Adrenal gland (tissue), 12 donors: Measurements from ENCODE around the gene FBXL5. TPM values are rescaled to one million over a fixed set of nuclear protein-coding genes. Genes with fewer than 3 reads are reported as not detected.

Experiments used
- DNase-seq, 7 donors: peaks; one replicate each; pipeline ENCODE4 v3.0.0-alpha.2; 2019 to 2020
- H3K27ac ChIP-seq, 5 donors: fragments of 200-600 bp; sonication (generic) in 4 of 5; 1 replicate in 3 of 5; 2 replicates in 2 of 5; pipeline versions ENCODE4 v1.5.1 to v1.8.0; 2016 to 2020; ENCODE audit warnings: mild to moderate bottlenecking in 1 of 5
- H3K27me3 ChIP-seq: fragments of 200-600 bp; 2 replicates; pipeline ENCODE4 v1.8.0; 2021
- H3K36me3 ChIP-seq, 2 donors: fragments of 200-600 bp; replicated peaks in 1 of 2; 1 replicate in 1 of 2; 2 replicates in 1 of 2; pipeline versions ENCODE4 v1.5.1 to v1.8.0; 2018 to 2022
- H3K4me1 ChIP-seq, 2 donors: fragments of 200-600 bp; replicated peaks in 1 of 2; 1 replicate in 1 of 2; 2 replicates in 1 of 2; pipeline versions ENCODE4 v1.5.1 to v1.8.0; 2018 to 2021
- H3K4me3 ChIP-seq, 4 donors: fragments of 200-600 bp; sonication (generic) in 3 of 4; one replicate each; pipeline ENCODE4 v1.5.1; 2016 to 2018
- H3K9me3 ChIP-seq, 3 donors: fragments of 200-600 bp; sonication (generic) in 1 of 3; replicated peaks in 1 of 3; 1 replicate in 2 of 3; 2 replicates in 1 of 3; pipeline versions ENCODE4 v1.5.1 to v1.8.0; 2016 to 2021
- CTCF ChIP-seq, 6 experiments: fragments of 450-650 bp in 4 of 6; fragments of 200-600 bp in 2 of 6; sonication (generic) in 1 of 6; IDR thresholded peaks; 1 replicate in 5 of 6; 2 replicates in 1 of 6; pipeline versions ENCODE4 v1.5.1 to v1.8.0; 2016 to 2021; ENCODE audit warnings: antibody characterized with exemption in 6 of 6, mild to moderate bottlenecking in 2 of 6, moderate library complexity in 1 of 6
- POLR2A ChIP-seq, 2 donors: fragments of 450-650 bp; IDR thresholded peaks; one replicate each; pipeline ENCODE4 v1.6.1; 2017; ENCODE audit warnings: antibody characterized with exemption in 2 of 2, mild to moderate bottlenecking in 2 of 2, moderate library complexity in 1 of 2
- WGBS, 4 donors: extraction: QIAGEN DNeasy Blood & Tissue Kit in 2 of 4; methylation state at CpG; one replicate each; pipeline versions ENCODE4 v1.1.5 to v1.1.7; 2013 to 2017; 5-methylcytosine and 5-hydroxymethylcytosine counted together
- intact Hi-C, 2 donors: fragments of 100-400 bp; cut with DNase I; formaldehyde crosslinking; loops; one replicate each; pipeline versions ENCODE4 v1.14.1 to v1.15.0; 2022 to 2023
- polyA plus RNA-seq, 3 donors: library from polyadenylated mRNA; stranded (reverse); fragments of 200-250 nt in 2 of 3; fragments of 350-450 nt in 1 of 3; fragmentation: Illumina TruSeq in 1 of 3; extraction: RNeasy Lipid Tissue Mini Kit (QIAGEN cat#74804) in 1 of 3; gene quantifications; one replicate each; pipeline ENCODE4 v1.2.3, GENCODE V29; 2013 to 2014
- total RNA-seq, 9 donors: library from RNA; depleted of rRNA in 4 of 9; stranded (reverse); fragments of >200 nt in 4 of 9; fragments of 120-200 nt in 1 of 9; fragmentation: NEBNext Ultra II Directional in 1 of 9; extraction: Animal tissue kit (Norgen Biotek cat#: 25700) in 1 of 9; gene quantifications; one replicate each; pipeline versions ENCODE4 v1.1.0 to v1.2.4, GENCODE V29; 2013 to 2023
- donor health status: healthy with polysubstance abuse.
- donor health status: Bipolar disorder and iron deficiency.
- donor health status: DM: yes; HTN: yes; CAD: no.
- donor health status: DM: no; HTN: no; CAD: no.
- donor health status: DM: no; HTN: no; CAD: no.
- donor health status: DM: yes; HTN: yes; CAD: no.

FBXL5 gene
- total and polyA plus RNA-seq, 12 donors: 42.8 to 159 (median 113) TPM

GRCh38 chr4:15658781-15659180 is 3.6 kb upstream of the FBXL5 start:
- no peaks in the 10 kb centered on the region for H3K36me3 ChIP-seq
- TF ChIP-seq POLR2A (IDR thresholded peaks at IDR 0.05) (no peak), CTCF (IDR thresholded peaks at IDR 0.05) (no peak)
- H3K9me3 ChIP-seq: no peaks in the 10 kb centered on the region
- no peak overlapping the region for H3K4me3 ChIP-seq
- DNase-seq: no peak
- intact Hi-C loops: loop anchor here in 1 of 2 donors (10.0 kb wide), 1 partner anchor 424 kb away; no protein-coding TSS in a partner anchor
- no peaks in the 10 kb centered on the region for H3K27me3 ChIP-seq
- peak overlapping the region in 1 of 5 donors; percentile 41 for H3K27ac ChIP-seq
- peaks cover 7 to 22% of the 10 kb centered on the region in 2 donors for H3K4me1 ChIP-seq
- 95 to 100% (median 96%) methylated on average over 2 of the region's 2 CpGs for WGBS, 4 donors

GRCh38 chr4:15658136-15658770 is 3.1 kb upstream of the FBXL5 start:
- H3K4me1 ChIP-seq: peaks cover 7 to 28% of the 10 kb centered on the region in 2 donors
- H3K27ac ChIP-seq: no peak overlapping the region
- no peaks in the 10 kb centered on the region for H3K36me3 ChIP-seq
- H3K9me3 ChIP-seq: no peaks in the 10 kb centered on the region
- no peak for TF ChIP-seq POLR2A (IDR thresholded peaks at IDR 0.05)
- no peak for TF ChIP-seq CTCF (IDR thresholded peaks at IDR 0.05)
- 81 to 94% (median 83%) methylated on average over 4 of the region's 4 CpGs for WGBS, 4 donors
- no peaks in the 10 kb centered on the region for H3K27me3 ChIP-seq
- DNase-seq: no peak
- intact Hi-C loops: loop anchor here in 1 of 2 donors (10.0 kb wide), 1 partner anchor 423 kb away; no protein-coding TSS in a partner anchor
- H3K4me3 ChIP-seq: no peak overlapping the region

- H3K4me3 ChIP-seq: no peak overlapping the region
- H3K4me1 ChIP-seq: peaks cover 15 to 36% of the 10 kb centered on the region in 2 donors
- TF ChIP-seq POLR2A (IDR thresholded peaks at IDR 0.05) (no peak), CTCF (IDR thresholded peaks at IDR 0.05) (no peak)
- intact Hi-C loops: loop anchor here in 1 of 2 donors (10.0 kb wide), 1 partner anchor 423 kb away; no protein-coding TSS in a partner anchor
- no peaks in the 10 kb centered on the region for H3K9me3 ChIP-seq
- no peaks in the 10 kb centered on the region for H3K36me3 ChIP-seq
- H3K27ac ChIP-seq: peak overlapping the region in 1 of 5 donors; percentile 22
- H3K27me3 ChIP-seq: no peaks in the 10 kb centered on the region
- DNase-seq: no peak
Observed at GRCh38 chr4:15657366-15657765, 2.2 kb upstream of the FBXL5 start.

GRCh38 chr4:15656038-15656470 is 897 bp upstream of the FBXL5 start:
- intact Hi-C loops: loop anchor here in 1 of 2 donors (10.0 kb wide), 1 partner anchor 421 kb away; no protein-coding TSS in a partner anchor
- Histone ChIP-seq H3K27ac (peak overlapping the region; percentile 99 to 100 (median 99)), H3K9me3 (no peaks in the 10 kb centered on the region), H3K4me3 (peak overlapping the region in 3 of 4 donors; percentile 13 to 93 (median 44)), H3K27me3 (no peaks in the 10 kb centered on the region), H3K4me1 (peaks cover 28 to 50% of the 10 kb centered on the region in 2 donors), H3K36me3 (no peaks in the 10 kb centered on the region)
- 23 to 34% (median 26%) methylated on average over 12 of the region's 12 CpGs for WGBS, 4 donors
- peak in 6 of 7 donors; percentile 59 to 70 (median 64) for DNase-seq
- TF ChIP-seq POLR2A (IDR thresholded peaks at IDR 0.05) (no peak), CTCF (IDR thresholded peaks at IDR 0.05) (no peak)
